HG03196 (cell line): Measurements from ENCODE around the gene UMOD.
"Not testable (repeated sequence)": the region's sequence is repeated elsewhere in the genome, so short reads cannot be mapped to it uniquely, and the experiment has no call there.

Source experiments
- ATAC-seq: cut with Tn5 transposase; IDR thresholded peaks from one replicate; pipeline ENCODE4 v1.9.1; 2021; ENCODE audit not compliant: unreplicated experiment

The UMOD gene

DNA sequence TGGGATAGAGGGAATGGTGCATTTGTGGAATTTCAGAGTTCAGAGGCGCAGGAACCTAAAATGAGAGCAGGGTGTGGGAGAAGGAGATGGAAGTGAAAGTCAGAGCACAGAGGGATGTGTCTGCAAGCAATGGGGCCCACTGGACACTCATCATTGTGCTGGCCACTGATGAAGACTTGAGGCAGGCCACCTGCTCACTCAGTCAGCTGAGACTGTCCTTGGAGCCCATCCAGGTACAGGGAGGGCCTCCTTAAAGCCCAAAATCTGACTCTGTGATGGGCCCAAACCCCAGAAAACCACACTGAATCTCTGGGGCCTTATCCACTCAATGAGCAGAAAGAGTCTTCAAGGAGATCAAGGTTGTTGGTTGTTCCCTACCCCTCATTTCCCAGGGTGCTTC is 30.8 kb downstream of the UMOD start:
- ATAC-seq: no peak

DNA sequence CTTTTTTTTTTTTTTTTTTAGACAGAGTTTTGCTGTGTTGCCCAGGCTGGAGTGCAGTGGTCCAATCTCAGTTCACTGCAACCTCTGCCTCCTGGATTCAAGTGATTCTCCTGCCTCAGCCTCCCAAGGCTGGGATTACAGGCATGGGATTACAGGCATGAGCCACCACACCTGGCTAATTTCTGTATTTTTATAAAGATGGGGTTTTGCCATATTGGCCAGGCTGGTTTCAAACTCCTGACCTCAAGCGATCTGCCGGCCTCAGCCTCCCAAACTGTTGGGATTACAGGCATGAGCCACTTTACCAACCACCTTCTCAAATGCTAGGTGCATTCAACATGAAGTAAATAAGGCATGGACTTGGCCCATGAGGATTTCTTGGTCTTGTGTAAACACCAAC is 31.5 kb downstream of the UMOD start:
- not testable (repeated sequence) for ATAC-seq

DNA sequence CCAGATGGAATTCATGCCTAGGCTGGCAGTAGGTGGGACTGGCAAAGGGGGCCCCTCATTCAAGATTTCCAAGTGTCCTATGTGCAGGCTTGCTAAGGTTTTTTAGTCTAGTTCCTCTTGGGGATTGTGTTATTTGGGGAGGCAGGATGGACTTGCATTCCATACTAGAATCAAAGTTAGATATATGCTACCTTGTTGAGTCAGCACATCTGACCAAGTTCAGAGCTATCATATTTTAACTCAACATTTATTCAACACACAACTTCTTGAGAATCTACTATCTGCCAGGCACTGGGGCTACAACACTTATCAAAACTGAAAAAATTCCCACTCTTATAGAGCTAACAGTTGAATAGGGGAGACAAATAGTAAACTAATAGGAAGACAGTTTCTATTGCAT is 31.9 kb downstream of the UMOD start:
- ATAC-seq: no peak

DNA sequence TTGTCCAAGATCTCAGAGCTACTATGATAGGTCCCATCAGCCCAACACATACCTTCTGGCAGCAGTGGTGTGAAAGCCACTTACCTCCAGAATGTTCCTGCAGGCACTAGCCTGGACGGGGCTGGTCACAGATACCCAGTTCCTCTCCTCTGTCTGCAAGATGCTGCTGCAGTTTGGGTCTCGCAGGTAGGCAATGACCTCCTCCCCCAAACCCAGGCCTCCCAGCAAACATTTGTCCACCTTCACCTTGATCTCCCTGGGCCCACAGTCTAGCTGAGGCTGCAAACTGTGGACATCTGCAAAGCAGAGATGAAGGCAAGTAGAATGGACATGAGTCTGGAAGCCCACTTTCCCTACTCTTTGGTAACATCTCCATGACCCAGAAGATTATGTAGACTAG is 32.3 kb downstream of the UMOD start:
- no peak for ATAC-seq

DNA sequence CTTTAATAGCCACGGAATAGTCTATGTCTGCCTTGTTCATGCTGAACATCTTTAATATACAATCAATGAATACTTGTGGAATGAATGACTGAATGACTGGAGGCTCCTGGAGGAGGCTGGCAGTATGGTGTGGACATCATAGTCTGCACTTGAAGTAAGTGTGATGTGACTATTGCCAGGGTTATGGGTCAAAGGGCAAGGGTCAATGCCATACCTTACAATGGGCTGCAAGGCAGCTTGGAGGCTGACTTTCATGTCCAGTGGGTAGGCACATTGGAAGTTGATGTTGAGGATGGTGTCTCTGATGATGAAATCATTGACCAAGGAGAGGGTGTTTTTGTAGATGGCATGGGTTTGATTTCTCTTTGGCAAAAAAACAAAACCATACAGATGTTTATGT is 33.1 kb downstream of the UMOD start:
- no peak for ATAC-seq

DNA sequence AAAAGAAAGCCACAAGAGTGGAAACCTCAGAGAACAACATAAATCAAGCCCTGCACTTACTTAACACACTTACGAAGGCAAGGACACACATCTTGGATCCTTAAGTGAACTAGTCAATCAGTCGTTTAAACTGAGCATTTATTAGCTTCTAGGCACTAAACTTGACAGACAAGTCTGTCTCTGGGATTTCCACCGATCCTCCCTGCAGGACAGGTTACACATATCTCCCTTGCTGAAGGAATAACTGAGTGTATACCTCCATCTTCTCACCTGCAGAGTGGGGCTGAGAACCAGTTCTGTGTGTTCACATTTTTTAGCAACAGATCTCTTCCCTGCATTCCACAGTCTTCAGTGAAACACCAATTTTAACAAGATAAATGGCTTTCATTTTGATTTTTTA is 34.1 kb downstream of the UMOD start:
- ATAC-seq: no peak

DNA sequence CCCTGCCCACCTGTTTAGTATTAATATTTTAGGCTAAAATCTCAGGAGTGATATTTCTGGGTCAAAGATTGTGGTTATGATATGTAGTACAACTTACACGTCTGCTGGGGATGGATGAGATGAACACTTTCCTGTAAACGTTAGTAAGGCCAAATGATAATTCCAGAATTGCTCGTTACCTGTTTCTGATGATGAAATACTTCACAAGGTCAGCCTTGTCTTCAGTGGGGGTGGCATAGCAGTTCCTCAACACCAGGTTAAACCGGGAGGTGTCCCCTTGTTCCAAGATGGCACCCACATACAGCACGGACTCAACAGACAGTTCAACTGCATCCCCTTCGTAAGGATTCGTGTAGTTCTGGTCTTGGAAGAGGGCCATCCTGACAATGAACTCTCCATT is 34.5 kb downstream of the UMOD start:
- no peak for ATAC-seq

DNA sequence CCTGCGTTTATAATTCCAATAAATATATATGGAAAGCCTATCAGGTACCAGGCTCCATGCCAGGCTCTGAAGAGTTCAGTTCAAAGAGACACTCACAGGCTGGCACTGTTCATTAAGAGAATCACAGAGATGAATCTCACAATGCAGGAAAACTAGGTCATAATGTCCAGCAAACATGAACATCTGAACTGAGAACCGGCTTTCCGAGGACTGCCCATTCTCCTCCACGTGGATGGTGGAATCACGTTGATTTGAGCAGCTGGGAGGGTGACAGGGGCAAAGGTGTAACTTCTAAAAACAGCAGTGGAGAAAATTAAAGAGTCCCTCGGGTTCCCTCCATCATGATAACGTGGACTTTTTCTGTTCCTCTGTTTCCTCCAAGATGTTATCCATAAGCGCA is 35.4 kb downstream of the UMOD start:
- ATAC-seq: no peak

DNA sequence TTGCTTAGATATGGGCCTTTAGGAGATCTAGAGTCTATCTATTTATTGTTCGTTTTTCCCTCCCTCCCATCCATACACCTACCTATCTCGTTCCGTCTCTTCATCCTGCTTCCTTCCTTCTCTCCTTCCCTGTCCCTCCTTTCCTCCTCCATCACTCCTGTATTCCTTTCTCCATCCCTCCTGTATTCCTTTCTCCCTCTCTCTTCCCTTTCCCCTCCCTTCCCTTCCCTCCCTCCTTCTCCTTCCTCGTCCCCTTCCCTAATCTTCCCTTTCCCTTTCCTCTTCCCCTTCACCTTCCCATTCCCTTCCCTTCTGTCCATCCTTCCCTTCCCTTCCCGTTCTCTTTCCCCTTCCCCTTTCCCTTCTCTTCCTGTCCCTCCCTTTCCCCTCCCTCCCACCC is 35.8 kb downstream of the UMOD start:
- no peak for ATAC-seq

DNA sequence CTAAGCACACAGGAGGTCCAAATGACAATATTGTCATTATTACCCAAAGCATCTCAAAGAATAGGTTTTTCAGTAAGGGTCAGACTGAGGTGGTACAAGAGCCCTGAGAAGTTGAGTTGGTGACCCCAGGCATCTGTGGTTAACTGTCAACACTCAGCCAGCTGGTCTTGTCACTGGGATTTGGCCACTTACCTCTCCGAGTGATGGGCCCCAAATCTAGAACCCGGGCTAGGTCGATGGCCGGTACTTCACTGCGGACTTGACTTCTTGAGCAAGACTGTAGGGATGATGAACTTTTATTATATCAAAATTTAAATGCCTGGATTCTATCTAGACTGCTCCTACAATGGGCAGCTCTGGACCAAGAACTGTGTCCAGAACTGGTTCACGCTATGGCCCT is 36.8 kb downstream of the UMOD start:
- ATAC-seq: no peak

DNA sequence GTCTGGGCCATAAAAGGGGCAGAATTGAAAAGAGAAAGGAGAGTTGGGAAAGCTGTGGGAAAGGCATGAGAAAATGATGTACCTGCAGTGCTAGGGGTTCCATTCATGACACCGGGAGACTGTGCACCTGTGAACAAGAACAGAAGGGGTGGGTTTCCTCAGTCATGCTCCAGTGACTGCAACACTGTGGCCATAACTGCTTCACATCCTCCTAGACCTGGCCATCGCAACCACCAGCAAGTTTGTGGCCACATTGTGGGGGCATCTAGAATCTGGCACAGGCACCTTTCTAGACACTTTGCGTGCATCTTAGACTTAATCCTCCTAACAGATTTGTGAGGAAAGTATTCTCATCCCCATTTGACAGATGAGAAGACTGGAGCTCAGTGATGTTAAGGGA is 37.9 kb downstream of the UMOD start:
- ATAC-seq: no peak

DNA sequence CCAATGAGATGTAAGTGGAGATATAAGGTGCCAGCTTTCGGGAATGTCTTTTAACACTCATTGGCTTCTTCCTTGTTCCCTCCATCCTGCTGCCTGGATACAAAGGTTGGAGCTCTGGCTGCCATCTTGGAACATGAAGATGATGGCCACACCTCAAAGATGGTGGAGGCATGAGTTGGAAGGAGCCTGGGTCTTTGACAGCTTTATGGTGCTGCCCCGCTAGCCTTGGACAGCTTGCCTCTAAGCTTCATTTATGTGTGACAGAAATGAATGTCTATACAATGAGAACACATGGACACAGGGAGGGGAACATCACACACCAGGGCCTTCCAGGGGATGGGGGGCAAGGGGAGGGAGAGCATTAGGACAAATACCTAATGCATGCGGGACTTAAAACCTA is 38.8 kb downstream of the UMOD start:
- ATAC-seq: no peak

DNA sequence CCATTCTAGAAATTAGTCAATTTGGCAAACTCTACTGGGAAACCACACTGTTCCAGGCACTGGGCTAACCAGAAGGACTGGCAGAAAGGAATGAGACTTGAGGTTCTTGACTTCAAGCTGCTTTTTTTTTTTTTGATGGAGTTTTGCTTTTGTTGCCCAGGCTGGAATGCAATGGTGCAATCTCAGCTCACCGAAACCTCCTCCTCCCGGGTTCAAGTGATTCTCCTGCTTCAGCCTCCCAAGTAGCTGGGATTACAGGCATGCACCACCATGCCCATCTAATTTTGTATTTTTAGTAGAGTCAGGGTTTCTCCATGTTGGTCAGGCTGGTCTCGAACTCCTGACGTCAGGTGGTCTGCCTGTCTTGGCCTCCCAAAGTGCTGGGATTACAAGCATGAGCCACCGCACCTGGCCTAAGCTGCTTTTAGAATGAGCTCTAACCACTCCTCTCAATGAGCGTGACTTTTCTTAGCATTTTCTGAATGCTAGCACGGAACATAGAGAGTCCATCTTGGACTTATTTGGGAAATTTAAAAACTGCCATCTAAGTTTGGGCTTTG is 39.9 kb downstream of the UMOD start:
- not testable (repeated sequence) for ATAC-seq

DNA sequence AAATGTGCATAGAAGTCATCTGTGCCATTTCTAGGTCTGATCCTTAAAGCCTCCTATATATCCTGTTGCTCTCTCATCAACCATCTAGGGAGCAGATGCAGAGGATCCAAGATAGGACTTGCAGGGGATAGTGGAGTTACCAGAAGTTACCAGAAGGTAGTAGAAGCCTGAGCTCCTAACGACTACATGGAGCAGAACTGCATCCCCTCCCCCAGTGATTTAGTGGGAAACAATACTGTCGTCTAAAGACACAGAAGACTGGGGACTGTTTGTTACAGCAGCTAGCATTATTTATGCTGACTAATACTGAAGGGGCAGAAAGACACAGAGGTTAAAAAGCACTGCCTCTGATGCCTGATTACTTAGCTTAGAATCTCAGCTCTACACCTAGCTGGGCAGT is 41.0 kb downstream of the UMOD start:
- ATAC-seq: no peak

DNA sequence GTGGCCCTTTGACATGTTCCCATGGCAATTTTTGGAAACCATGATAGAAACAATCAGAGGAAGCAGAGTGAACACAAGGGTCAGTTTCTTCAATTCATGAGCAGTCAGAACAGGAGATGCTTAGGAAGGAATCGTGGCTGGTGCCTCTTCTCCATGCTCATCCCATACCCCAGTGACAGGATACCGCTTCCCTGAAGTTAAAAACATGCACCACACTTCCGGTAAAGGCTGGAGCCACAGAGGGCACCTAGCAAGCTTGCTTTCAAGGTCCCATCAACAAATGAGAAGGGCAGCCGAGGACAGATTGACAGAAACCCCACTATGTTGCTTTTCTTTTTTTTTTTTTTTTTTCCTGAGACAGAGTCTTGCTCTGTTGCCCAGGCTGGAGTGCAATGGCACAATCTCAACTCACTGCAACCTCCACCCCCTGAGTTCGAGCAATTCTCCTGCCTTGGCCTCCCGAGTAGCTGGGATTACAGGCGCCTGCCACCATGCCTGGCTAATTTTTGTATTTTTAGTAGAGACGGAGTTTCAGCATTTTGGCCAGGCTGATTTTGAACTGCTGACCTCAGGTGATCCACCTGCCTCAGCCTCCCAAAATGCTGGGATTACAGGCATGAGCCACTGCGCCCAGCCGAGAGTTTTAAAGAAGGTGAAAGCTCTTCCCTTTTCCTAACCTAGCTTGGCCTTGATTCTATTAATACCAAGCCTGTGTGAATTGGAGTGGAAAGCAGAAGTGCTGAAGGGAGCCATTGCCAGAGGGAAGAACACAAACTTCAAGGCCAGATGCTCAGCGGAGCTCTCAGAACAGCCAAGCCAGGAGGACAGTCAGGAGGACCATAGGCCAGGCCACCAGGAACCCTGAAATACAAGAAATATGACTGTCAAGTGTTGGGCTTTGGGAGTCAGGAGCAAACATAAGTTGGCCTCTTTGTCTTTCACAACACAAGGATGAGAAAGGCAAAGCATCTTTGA is 41.8 kb downstream of the UMOD start:
- ATAC-seq: no peak

DNA sequence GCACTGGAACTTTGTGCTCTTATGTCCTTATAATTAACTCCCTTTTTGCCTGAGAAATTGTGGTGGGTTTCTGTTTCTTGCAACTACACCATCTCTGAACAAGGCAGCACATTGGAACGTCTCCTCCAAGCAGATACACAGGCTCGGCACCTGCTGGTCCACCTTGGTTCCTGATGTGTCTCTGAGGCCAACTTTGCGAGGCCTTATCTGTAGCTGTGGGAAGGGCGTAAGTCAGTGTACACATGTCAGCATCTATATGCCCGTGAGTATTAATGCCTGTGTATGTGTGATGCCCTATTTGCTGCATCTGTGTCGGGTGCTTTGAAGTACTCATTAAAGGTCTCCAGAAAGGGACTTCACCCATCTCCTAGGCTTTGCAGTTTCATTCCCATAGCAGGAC is 42.7 kb downstream of the UMOD start:
- ATAC-seq: no peak

DNA sequence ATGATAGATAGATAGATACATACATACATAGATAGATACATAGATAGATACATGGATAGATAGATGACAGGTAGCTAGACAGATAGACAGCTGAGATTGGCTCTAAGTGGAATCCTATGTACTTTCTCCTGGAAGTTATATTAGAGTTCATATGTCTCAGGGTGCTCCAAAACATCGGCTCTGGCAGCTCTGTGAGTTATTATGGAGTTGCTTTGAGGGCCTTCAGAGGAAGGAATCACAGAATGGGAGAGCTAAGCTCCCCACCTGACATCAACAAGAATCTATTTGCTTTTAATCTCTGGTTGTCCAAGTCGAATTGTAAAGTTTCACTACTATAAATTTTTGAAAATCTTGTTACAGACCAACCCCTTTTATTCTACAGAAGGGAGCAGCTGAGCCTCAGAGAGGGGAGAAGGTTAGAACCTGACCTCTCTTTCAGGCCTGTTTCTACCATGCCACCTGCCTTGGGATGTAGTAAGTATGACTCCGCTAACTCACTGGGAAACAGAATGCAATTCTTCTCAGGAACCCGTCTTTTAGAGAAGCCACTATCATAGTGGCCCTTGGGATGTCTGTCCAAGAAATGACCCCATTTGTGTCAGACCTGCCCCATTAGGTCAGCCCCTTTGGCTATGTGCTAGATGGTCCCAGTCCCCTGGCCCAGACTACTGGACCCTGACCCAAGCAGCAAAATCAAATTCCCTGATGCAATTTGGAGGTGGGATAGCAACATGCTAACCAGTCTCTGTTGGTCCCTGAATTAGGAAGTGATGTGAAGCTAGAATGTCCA is 43.5 kb downstream of the UMOD start:
- ATAC-seq: no peak

DNA sequence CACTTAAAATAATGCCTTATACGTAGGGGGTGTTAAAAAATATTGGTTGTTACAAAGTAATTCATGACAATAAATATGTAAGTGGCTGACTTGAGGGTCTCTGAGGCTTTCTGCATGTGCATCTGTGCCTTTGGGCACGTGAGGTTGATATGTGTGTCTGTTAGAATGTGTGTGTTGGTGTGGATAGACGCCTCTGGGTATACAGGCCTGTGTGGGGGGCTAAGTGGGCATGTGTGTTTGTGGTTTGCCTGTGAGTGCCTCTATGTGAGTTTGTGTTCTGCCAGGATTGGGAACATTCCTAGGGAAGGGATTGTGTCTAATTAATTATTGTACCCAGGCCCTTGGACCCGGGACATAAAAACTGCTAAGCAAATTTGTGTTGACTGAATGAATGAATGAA is 44.2 kb downstream of the UMOD start:
- no peak for ATAC-seq

DNA sequence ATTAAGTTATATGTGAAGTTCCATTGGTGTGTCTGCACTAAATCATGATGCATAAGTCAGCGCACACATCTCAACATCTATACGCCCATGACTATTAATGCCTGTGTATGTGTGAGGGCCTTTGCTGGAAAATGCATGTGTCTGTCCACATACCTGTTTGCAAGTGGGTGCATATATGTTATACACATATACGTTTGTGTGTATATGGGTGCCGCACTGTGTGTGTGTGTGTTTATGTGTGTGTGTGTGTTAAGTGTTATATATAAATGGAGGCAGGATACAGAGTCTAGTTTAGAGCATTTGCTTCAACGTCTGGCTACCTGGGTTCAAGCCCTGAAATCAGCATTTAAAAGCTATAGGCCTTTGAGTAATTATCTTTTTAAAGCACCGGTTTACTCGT is 44.7 kb downstream of the UMOD start:
- no peak for ATAC-seq

DNA sequence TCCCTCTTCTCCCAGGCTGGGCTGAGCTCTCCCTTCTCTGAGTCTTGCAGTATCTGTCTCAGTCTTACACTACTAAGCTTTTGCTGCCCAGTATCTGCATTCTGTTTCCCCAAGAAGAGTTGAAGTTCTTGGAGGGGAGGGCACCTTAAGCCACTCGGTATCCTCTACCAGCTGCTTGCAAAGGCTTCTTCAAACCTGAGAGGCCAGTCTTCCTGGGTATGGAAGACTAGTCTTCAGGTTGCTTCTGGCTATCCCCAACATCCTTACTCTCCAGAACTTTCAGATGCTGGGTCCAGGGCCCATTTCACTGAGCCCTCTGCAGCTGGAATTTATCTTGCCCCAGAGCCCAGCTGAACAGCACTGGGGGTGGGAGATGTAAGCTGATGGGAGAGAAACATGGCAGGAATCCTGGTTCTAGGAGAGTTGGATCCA is 45.3 kb downstream of the UMOD start:
- no peak for ATAC-seq

DNA sequence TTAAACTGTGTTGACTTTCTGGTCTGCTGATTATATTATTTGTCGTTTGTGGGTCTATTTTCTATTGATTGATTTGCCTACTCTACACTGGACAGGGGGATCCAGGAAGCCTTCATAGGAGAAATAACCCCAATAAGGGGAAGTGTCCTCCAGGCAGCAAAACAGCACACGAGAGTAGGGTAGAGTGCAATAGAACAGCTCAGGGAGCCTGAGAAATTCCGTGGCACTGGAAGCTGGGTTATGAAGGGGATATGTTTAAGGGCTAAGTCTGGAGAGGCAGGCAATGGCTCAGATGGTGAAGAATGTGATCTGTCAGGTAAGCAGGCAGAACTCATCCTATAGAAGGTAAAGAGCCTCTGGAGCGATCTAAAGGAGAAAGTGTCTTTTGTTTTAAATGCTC is 46.1 kb downstream of the UMOD start:
- no peak for ATAC-seq

DNA sequence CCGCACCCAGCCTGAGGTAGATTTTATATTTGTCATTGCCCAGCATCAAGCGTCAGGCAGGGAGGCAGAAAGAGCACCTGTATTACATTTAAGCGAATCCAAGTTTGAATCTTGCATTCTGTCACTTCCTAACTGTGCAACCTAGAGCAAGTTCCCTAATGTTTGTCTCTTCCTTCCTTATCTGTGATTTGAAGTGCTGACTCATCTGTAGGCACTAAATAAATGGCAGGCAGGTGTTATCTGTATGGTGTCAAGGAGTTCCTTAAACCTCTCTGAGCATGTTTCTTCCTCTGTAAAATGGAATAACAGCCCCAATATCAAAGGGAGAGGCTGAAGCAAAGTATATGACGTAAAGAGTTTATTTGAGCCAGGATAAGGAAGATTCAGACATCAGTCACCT is 49.5 kb downstream of the UMOD start:
- ATAC-seq: no peak
